ENCODE measurements around the gene LYPD3. TPM values are rescaled to one million over a fixed set of nuclear protein-coding genes. Genes with fewer than 3 reads are reported as not detected.

LYPD3 gene
- polyA plus RNA-seq, 1 of the 3 experiments (the other 2 are of a cell fraction) = 4.2 TPM

GRCh38 chr19:43430142-43430710 is 35.2 kb downstream of the LYPD3 start:
- POLR2A ChIA-PET = interaction anchor here (0.9 kb wide), 1 partner anchor 15 kb away, joined by 3 read pairs; no protein-coding TSS in a partner anchor
- H2AFZ ChIP-seq (ENCODE audit: low read depth) = no peak overlapping the region
- no peak overlapping the region for H3K27ac ChIP-seq (ENCODE audit: low read depth in 2 of 2, low read length in 1 of 2)
- H3K4me3 ChIP-seq (ENCODE audit: low read depth in 2 of 2, low read length in 1 of 2) = no peak overlapping the region
- H3K27me3 ChIP-seq (ENCODE audit: insufficient read depth) = peaks cover 10% of the 10 kb centered on the region; the same call in 1 of the 2 replicates
- no peaks in the 10 kb centered on the region for H4K20me1 ChIP-seq (ENCODE audit: insufficient read depth)
- CTCF ChIA-PET = interaction anchor here (3.3 to 19.6 kb wide), 2 partner anchors 17 to 95 kb away, joined by 47 to 632 read pairs; partner anchors contain the start of genes ETHE1 and ZNF575
- H3K4me1 ChIP-seq (ENCODE audit: control insufficient read depth in 1 of 2, insufficient read depth in 2 of 2, low read depth in 1 of 2, low read length in 1 of 2) = no peaks in the 10 kb centered on the region
- no peak overlapping the region for H3K9ac ChIP-seq
- no peaks in the 10 kb centered on the region for H3K79me2 ChIP-seq (ENCODE audit: insufficient read depth)
- 14% methylated on average over 6 of the region's 6 CpGs for WGBS (ENCODE audit: low lambda C conversion rate)
- no peaks in the 10 kb centered on the region for H3F3A ChIP-seq (replicated peaks; ENCODE audit: insufficient read depth)
- H3K4me2 ChIP-seq = no peak overlapping the region
- no peaks in the 10 kb centered on the region for H3K36me3 ChIP-seq (replicated peaks in 1 of 2; ENCODE audit: control insufficient read depth in 1 of 2, insufficient read depth in 2 of 2, low read length in 1 of 2)
- H3K9me3 ChIP-seq = no peaks in the 10 kb centered on the region
- TF ChIP-seq CTCF (IDR thresholded peaks at IDR 0.05) (0 out of 2 replicates have a peak, but pooled peaks have one; percentile 18), USF2 (IDR thresholded peaks at IDR 0.05; ENCODE audit: borderline replicate concordance, low read depth, low read length) (no peak), POLR2AphosphoS5 (IDR thresholded peaks at IDR 0.05; ENCODE audit: low read depth, low read length) (no peak)
- no peaks in the 10 kb centered on the region for H3K9me2 ChIP-seq
- DNase-seq = no peak

- H3F3A ChIP-seq (replicated peaks; ENCODE audit: insufficient read depth) = no peaks in the 10 kb centered on the region
- H3K9me3 ChIP-seq = no peaks in the 10 kb centered on the region
- no peaks in the 10 kb centered on the region for H3K79me2 ChIP-seq (ENCODE audit: insufficient read depth)
- 49% methylated on average over 7 of the region's 7 CpGs for whole genome bisulfite sequencing (ENCODE audit: low lambda C conversion rate)
- POLR2A ChIA-PET = interaction anchor here (0.9 kb wide), 1 partner anchor 14 kb away, joined by 3 read pairs; no protein-coding TSS in a partner anchor
- no peak overlapping the region for H3K9ac ChIP-seq
- no peaks in the 10 kb centered on the region for H3K36me3 ChIP-seq (replicated peaks in 1 of 2; ENCODE audit: control insufficient read depth in 1 of 2, insufficient read depth in 2 of 2, low read length in 1 of 2)
- peaks cover 2% of the 10 kb centered on the region; the same call in 1 of the 2 replicates for H3K27me3 ChIP-seq (ENCODE audit: insufficient read depth)
- no peaks in the 10 kb centered on the region for H3K9me2 ChIP-seq
- H4K20me1 ChIP-seq (ENCODE audit: insufficient read depth) = no peaks in the 10 kb centered on the region
- TF ChIP-seq YY1 (IDR thresholded peaks at IDR 0.05; ENCODE audit: low read depth) = no peak
- no peak for TF ChIP-seq MXI1 (IDR thresholded peaks at IDR 0.05; ENCODE audit: low read depth, low read length)
- no peak for TF ChIP-seq RFX5 (IDR thresholded peaks at IDR 0.05; ENCODE audit: low read length)
- no peak for TF ChIP-seq MAX (IDR thresholded peaks at IDR 0.05; ENCODE audit: low read depth)
- no peak for TF ChIP-seq ZBTB33 (IDR thresholded peaks at IDR 0.05; ENCODE audit: borderline replicate concordance, low read depth)
- no peak for TF ChIP-seq TAF1 (IDR thresholded peaks at IDR 0.05; ENCODE audit: borderline replicate concordance, low read depth, low read length)
- TF ChIP-seq MEF2A (IDR thresholded peaks at IDR 0.05; ENCODE audit: borderline replicate concordance, low read depth) = no peak
- TF ChIP-seq CHD2 (IDR thresholded peaks at IDR 0.05; ENCODE audit: low read length, partially characterized antibody) = no peak
- no peak overlapping the region for H3K27ac ChIP-seq (ENCODE audit: low read depth in 2 of 2, low read length in 1 of 2)
- H3K4me2 ChIP-seq = no peak overlapping the region
- CTCF ChIA-PET = interaction anchor here (0.9 kb wide), 1 partner anchor 90 kb away, joined by 7 read pairs; no protein-coding TSS in a partner anchor
- H2AFZ ChIP-seq (ENCODE audit: low read depth) = no peak overlapping the region
- no peak overlapping the region for H3K4me3 ChIP-seq (ENCODE audit: low read depth in 2 of 2, low read length in 1 of 2)
- H3K4me1 ChIP-seq (ENCODE audit: control insufficient read depth in 1 of 2, insufficient read depth in 2 of 2, low read depth in 1 of 2, low read length in 1 of 2) = no peaks in the 10 kb centered on the region
- DNase-seq = no peak
Observed at GRCh38 chr19:43429395-43429794, 36.0 kb downstream of the LYPD3 start.

Measured in SK-N-SH (cell line).